B cell (primary cell): ENCODE measurements around the gene RBMS3.

Experiments
- CTCF ChIP-seq: fragments of 200-600 bp; IDR thresholded peaks from one replicate; pipeline ENCODE4 v1.8.0; 2022; ENCODE audit warnings: antibody characterized with exemption, mild to moderate bottlenecking
- EZH2 ChIP-seq: IDR thresholded peaks from 2 replicates; pipeline ENCODE4 v1.6.1; 2012; ENCODE audit warnings: borderline replicate concordance, low read depth, mild to moderate bottlenecking, moderate library complexity, low read length; ENCODE audit not compliant: insufficient read depth, poor library complexity, severe bottlenecking

DNA sequence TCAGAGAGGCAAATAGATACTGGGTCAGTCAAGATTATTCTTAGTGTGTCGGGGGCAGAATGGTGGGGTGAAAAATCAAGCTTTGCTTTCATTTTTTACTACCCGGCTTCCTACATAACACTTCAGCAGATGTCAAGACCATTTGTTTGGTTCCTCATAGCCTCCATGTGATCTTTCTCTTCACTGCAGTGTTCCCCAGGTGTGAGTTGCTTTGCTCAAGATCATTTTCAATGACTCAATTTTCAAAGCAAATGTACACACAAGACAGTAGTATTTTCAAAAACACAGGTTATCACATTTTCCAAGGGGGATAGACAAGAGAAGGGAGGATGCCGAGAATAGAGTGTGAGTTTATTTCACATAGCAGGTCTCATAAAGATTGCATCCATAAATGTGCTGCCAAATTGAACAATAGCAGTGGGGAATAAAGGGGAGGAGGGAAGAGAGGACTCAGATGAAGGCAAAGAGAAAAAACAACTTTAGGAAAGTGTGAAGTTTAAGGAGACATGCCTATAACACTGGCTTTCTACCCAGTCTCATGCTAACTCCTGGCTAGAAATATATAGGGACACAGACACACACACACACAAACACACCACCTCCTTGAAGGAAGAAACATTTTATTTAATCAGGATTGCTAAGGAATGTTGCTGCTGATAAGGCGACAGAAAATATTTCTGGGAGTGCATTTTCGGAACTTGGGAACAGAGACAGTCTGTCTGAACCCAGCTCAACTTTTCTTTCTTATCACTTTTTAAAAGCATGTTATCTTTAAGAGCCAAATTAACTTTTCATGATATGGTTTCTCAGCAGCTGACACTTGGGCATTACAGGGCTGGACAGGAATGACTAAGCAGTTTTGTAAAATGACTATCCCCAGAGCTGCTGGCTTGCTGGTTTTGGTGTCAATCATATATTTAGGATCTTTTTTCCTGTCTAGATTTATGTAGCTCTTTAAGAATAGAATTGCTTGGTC lies 402.4 kb downstream of the RBMS3 start:
- TF ChIP-seq CTCF: no peak
- TF ChIP-seq EZH2: no peak
